RCC 7860 (cell line): ENCODE data around the gene OR4C11.

Source experiments
- DNase-seq: peaks from one replicate; pipeline ENCODE4 v3.0.0-alpha.2; 2015; ENCODE audit warnings: low spot score
- FAIRE-seq: peaks from 2 replicates; lab custom pipeline; 2012; peaks lifted over from hg19 to GRCh38; lab: Jason Lieb, UNC

OR4C11 gene

GRCh38 chr11:55607545-55607944 lies at the start of gene OR4C11:
TSS of gene OR4C11 (minus strand) at chr11:55607645. CDS start at chr11:55604373, 3,272 bp downstream.
- no peak for DNase-seq
- FAIRE-seq, result no peak

DNA sequence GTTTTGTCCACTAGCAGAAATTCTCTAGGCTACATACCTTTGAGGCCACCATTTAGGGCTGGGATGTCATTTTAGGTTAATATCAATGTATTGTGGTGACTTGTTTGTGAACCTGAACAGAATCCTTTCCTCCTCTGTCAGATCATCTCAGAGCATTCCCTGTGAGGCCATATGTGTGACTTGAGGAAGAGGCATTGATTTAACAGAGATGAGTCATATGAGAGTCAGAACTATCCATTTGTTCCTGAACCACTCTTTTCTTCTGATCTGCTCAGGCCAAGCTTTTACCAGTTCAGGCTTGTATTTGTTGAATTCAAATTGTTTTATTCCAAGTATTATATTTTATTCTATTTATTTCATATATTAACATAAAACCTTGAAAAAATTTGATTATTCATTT lies 47.7 kb upstream of the OR4C11 start:
- DNase-seq, result no peak
- FAIRE-seq, result no peak

GRCh38 chr11:55652560-55652959 lies 45.1 kb upstream of the OR4C11 start:
- FAIRE-seq, result no peak

DNA sequence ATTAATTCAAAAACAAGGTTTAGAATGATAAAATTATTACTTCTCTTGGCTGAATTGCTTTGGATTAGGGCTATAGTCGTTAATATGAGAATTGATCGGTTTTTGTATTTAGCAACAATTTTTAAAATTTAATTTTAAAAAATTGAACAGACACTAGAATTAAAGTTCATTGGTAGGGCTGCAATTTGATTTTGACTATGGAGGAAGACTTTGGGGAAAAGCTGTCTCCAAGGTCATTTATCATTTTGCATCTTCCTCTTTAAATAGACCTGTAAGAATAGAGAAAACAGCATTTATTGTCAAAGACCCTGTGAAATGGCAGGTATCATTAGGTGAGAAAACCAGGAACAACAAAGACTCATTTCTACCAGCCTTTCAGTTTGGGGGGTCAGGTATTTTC lies 40.6 kb upstream of the OR4C11 start, which contains the start of gene OR4S2:
Gene OR4S2, plus strand, starts transcription at position 301 of the 400 bp plus-strand sequence. CDS start 2,577 bp downstream, outside the sequence.
- DNase-seq, result no peak
- no peak for FAIRE-seq

More at GRCh38 chr11:55652560-55652959, 45.1 kb upstream of the OR4C11 start:
- DNase-seq, result no peak

DNA sequence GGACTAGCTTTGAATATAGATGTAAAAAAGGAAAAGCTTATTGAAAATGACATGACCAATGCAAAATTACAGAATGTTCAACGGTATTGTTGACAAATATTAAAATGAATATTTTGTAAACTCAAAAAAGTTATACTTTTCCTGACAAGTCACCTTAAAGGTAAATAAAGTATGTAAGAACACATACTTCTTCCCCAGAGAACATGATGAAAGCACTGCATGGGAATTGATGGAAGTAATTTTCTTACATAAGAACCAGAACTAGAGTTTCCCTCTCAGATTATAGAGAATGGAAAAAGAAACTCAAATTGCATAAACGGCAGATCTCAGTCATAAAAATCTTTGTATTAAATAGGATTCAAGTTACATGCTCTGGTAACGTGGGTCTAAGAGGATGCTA lies 27.4 kb upstream of the OR4C11 start, which contains the start of gene OR4P4:
Gene OR4P4, plus strand, starts transcription at position 301 of the 400 bp plus-strand sequence.
- FAIRE-seq (no peak), DNase-seq (no peak)

DNA sequence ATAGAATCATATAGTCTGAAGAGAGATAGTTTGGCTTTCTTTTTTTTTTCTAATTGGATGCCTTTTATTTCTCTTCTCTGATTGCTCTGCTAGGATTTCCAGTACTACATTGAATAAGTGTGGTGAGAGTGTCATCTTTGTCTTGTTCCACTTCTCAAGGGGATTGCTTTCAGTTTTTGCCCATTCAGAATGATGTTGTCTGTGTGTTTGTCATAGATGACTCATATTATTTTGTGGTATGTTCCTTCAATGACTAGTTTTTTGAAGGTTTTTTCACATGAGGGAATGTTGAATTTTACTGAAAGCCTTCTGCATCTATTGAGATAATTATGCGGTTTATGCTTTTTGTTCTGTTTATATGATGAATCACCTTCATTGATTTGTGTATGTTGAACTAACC lies 17.1 kb upstream of the OR4C11 start:
- DNase-seq (no peak), FAIRE-seq (no peak)

- no peak for DNase-seq
- FAIRE-seq, result no peak
These were observed 34.9 kb downstream of the OR4C11 start for GRCh38 chr11:55572548-55572947.

DNA sequence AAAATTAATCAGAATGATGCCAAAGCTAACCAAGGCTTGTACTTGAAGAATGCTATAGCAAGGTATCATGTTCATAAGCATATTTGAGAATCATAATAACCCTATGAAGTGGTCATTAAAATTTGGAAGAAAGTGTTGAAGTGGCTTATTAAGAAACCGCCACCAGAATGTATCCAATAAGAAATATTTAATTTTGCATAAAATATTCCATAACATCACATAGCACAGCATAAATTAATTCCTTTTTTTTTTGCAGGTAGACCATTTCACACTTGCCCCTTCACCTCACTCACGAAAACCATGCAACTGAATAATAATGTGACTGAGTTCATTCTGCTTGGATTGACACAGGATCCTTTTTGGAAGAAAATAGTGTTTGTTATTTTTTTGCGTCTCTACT lies 35.6 kb downstream of the OR4C11 start, which contains the start of gene OR4C16:
Gene OR4C16, plus strand, starts transcription at position 301 of the 400 bp plus-strand sequence. Its CDS starts 0 bp downstream, at position 301.
- no peak for DNase-seq

DNA sequence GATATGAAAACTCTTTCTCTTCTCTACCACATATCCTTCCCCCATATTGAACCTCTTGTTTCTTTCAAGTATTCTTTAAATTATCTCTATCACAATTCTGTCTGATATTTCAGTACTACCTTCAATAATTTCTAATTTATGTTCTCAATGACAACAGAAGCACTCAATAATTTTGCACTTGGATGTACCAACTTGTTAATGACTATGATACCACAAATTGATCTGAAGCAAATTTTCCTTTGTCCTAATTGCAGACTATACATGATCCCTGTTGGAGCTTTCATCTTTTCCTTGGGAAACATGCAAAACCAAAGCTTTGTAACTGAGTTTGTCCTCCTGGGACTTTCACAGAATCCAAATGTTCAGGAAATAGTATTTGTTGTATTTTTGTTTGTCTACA lies 53.3 kb downstream of the OR4C11 start, which contains the start of gene OR4C15:
Gene OR4C15, plus strand, starts transcription at position 301 of the 400 bp plus-strand sequence. Its CDS starts 0 bp downstream, at position 301.
- DNase-seq, result no peak
- FAIRE-seq, result no peak

More for the DNA sequence above, 35.6 kb downstream of the OR4C11 start, which contains the start of gene OR4C16:
- FAIRE-seq, result no peak
